Inflammatory macrophage treated with lipopolysaccharide for 4 hours (primary cell): ENCODE data around the gene CRELD2.
A peak's percentile ranks its signal among the peaks of the same experiment; 100 is the strongest.

Source experiments
- DNase-seq: peaks from one replicate; pipeline ENCODE4 v3.0.0-alpha.2; 2020

The CRELD2 gene

GRCh38 chr22:49913446-49913845, 5.0 kb upstream of the CRELD2 start:
- no peak for DNase-seq

DNA sequence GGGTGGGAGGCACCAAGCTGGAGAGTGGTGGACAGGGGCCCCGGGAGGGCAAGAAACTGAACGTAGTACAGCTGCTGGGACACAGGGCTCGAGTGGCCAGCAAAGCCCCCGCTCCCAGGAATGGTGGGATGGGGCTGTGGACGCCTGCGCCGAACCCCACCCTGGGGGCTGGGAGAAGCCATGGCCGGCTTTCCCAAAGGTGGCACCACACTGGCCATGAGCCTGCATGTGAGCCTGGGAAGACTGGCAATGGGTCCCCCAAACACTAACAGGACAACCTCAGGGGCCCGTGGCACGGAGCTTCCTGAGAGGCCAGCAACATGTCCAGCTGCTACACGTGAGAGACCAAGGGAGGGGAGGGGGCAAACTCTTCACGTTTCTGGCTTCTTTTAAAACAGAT, 4.2 kb upstream of the CRELD2 start:
- no peak for DNase-seq

DNA sequence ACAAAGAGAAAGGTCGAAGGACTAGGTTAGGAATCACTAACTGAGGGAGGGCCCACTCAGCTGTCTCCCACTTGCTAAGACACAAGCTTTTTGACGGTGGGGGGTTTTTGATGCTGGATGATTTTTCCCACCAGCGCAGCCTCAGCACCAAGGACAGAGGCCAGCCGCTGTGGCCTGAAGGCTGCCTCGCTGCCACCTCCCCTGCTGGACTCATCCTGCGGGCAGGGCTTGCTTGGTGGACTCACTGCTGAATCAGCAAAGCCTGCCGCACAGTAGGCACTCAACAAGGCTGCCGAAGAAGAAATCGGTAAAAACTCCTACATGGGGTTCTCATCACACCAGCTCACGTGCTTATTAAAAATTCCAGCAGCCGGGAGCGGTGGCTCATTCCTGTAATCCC, 2.8 kb upstream of the CRELD2 start:
- no peak for DNase-seq

- no peak for DNase-seq
Measured at GRCh38 chr22:49916831-49917230, 1.6 kb upstream of the CRELD2 start.

DNA sequence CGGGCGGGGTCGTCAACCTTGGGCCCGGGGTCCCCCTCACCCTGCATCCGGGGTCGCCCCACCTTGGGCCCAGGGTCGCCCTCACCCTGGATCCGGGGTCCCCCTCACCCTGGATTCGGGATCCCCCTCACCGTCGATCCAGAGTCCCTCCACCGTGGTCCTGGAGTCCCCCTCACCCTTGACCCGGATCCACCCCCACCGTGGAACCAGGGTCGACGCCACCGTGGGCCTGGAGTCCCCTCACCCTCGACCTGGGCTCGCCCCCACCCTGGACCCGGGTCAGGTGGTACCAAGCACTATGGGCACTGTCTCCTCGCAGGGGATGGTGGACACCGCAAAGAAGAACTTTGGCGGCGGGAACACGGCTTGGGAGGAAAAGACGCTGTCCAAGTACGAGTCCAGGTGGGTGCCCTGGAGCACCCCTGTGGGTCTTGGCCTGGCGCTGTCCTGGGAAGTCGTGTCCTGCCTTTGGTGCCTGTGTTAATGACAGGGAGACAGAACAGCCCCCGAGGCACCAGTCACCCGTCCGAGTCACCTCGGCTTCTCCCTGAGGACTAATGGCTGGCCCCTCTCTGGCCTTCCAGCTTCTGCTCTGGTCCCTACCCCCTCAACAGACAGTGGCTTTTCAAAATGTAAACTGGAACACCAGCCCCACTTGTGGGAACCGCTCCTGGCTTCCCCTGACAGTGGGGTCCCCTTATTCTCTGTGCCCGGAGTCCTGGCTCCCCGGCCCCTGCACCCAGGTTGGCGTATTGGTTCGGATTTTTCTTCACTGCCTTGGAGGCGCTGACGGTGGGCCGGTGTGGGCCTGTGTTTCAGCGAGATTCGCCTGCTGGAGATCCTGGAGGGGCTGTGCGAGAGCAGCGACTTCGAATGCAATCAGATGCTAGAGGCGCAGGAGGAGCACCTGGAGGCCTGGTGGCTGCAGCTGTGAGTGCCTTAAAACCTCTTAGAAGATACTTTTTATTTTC, 762 bp downstream of the CRELD2 start:
- no peak for DNase-seq

- DNase-seq: no peak
Measured at GRCh38 chr22:49920859-49921258, 2.4 kb downstream of the CRELD2 start.

GRCh38 chr22:49921508-49922278, 3.3 kb downstream of the CRELD2 start:
- no peak for DNase-seq

DNA sequence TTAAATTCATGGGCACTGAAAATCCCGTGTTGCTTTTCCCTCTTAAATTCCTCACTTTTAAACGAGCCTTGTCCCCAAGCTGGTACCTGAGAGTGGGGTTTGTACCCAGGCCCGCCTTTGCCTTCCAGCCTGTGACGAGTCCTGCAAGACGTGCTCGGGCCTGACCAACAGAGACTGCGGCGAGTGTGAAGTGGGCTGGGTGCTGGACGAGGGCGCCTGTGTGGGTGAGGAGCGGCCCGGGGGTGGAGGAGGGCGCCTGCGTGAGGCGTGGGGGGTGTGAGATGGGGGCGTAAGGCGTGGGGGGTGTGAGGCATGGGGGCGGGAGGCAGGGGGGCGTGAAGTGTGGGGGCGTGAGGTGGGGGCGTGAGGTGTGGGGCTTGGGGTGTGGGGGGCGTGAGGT, 4.0 kb downstream of the CRELD2 start:
- no peak for DNase-seq

DNA sequence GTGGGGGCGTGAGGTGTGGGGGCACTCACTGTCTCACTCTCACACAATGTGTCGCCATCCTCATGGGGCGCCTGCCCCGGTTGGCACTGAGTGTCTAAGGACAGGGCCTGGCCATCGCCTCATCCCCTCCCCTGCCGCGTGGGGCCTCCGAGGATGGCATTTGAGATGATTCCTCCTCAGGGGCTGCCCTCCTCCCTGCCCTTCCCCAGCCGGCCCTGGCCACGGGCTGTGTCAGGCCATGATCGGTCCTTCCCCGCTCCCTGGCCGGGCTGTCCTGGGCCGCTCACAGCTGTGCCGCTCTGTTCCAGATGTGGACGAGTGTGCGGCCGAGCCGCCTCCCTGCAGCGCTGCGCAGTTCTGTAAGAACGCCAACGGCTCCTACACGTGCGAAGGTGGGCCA, 4.5 kb downstream of the CRELD2 start:
- no peak for DNase-seq

GRCh38 chr22:49923445-49923844, 5.0 kb downstream of the CRELD2 start:
- no peak for DNase-seq

- no peak for DNase-seq
Measured at GRCh38 chr22:49924113-49924833, 5.8 kb downstream of the CRELD2 start.

DNA sequence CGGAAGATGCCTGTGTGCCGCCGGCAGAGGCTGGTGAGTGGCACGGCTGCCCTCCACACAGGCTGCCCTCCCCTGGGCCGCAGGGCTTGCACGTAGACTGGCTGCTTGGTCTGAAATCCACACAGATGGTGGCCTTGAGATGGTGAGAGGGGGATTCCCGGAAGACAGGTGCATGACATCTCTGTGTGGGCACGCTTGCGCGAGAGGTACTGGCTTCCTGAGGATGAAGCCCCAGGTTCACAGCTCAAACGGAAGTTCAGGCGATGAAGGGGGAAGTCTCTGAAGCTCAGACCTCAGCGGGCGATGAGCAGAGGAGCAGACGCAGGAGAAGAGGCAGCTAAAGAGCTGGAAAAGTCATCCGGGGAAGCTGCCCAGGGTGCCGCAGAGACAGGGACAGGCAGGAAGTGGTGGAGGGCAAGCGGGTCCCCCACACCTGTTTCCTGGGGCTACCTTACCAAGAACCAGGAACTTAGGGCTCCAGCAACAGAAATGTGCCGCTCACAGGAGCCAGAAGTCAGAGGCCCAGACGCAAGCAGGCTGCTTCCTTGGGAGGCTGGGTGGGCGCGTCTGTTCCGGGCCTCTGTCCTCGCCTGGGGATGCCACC, 7.2 kb downstream of the CRELD2 start:
- DNase-seq: no peak

DNA sequence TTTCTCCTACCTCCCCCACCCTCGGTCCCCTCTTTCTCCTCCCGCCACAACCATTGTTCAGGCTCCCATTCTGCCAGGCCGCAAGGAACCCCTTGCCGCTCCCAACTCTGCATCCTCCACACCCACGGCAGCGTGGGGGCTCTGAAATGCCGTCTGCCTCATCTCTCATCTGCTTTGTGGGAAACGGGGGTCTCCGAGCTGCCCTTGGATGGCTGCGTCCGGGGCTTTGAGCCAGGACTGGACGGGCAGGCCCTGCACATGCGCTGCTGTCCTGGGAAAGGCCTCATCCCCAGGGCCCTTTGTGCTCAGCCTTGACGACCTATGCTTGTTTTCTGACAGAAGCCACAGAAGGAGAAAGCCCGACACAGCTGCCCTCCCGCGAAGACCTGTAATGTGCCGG, 8.5 kb downstream of the CRELD2 start:
- no peak for DNase-seq

- no peak for DNase-seq
Measured at GRCh38 chr22:49927483-49928184, 9.2 kb downstream of the CRELD2 start.

GRCh38 chr22:49928185-49928495, 9.7 kb downstream of the CRELD2 start:
- DNase-seq: no peak

DNA sequence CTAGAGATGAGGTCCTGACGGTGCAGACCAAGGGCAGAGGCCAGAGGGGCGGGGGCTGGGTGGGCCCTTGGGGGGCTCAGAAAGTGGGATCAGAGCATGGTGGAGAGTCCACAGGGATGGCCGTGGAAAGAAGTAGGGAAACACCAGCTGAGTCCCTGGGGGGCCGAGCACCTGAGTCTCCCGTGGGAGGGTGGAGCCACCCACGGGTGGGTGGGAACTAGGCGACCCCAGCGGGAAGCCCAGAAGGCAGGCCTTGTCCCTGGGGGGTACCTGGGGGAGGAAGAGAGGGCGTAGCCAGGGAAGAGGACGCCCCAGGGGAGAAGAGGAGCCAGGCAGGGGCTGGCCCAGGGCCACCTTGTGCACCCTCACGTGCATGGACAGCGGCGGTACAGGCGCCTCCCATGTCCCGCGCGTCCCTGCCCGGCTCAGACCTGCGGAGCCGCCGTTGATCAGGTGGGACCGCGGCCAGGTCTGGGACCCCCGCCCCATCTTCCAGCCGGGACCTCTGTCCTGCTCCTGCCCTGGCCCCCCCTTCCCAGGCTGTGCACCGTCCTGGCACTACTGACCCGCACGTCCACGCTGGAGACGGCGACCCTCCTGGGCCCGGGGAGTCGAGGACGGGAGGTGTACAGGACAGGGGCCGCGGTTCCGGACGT, 10.2 kb downstream of the CRELD2 start:
- no peak for DNase-seq

DNA sequence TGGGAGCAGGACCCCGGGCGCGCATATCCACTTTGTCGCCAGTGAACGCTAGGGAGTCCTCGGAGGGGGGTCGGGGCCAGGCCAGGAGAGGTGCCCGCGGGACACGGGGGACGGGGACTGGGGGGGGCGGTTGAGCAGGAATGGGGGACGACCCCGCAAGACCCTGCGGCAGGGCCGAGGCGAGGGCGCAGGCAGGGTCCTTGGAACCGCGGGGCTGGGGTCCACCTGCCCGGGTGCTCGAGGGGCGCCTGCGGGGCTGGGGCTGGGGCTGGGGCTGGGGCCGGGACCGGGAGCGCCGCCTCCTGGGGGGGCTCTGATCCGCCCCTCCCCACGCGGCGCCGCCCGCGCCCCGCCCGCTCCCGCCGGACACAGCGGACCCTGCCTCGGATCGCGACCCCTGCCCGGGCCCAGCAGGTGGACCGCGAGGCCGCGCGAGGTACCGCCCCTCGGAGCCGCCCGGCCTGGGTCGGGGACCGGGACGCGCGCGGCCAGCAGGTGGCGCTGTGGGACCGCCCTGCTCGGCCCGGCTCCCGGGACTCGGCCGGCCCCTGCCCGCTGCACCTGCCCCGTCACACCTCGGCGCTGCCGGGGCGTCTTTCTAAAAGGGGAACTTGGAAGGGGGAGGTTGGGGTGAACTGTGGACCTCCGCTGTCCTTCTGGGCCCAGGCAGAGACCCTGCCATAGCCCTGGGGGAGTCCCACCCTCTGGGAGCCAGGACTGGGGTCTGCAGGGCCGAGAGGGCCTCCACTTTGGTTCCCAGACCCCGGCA, 11.0 kb downstream of the CRELD2 start:
- DNase-seq: peak; percentile 43

GRCh38 chr22:49929994-49930575, 11.7 kb downstream of the CRELD2 start:
- no peak for DNase-seq

DNA sequence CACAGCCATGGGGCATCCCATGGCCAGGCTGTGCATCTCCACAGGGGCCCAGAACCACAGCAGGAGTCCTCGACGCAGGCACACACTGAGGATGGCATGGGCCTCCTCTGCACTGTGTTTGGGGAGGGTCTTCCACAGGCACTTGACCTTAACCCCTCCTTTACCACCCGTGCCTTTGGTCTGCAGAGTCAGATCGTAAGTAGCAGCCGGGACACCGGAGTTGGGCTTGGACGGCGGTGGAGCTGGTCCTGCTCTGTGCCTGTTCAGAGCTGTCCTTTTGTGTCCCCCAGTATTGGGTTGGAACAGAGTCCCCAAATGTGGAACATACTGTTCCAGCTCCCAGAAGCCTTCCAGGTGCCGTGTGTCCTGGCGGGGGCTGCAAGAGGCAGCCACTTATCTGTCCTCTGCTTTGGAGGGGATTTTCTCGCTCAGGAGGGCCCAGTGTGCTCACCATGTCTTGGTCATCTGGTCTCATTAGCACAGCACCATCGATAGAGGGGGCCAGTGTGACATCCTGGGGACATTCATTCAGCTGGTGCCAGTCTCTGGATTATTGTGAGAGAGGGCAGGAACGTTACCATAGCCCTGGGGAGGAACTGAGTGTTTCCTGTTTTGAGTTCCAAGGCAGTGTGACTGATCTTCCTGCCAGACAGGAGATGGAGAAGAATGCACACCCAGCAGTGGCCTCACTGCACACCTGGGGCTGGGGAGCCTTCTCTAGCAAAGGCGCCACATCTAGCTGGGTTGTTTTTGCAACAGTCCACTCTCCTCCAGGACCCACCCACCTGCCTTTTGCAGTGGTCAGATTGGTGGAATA, 12.4 kb downstream of the CRELD2 start:
- peak; percentile 92 for DNase-seq
